ENCODE measurements around the gene KCNIP4.

GRCh38 chr4:21276046-21276445, 672.5 kb downstream of the KCNIP4 start:
- no peak for TF ChIP-seq YY1 (IDR thresholded peaks at IDR 0.05; ENCODE audit: insufficient read depth, insufficient read length)
- no peak for TF ChIP-seq SUZ12 (IDR thresholded peaks at IDR 0.05; ENCODE audit: extremely low read depth, insufficient read depth, insufficient read length)
